Nasal cavity respiratory epithelium epithelial cell of viscerocranial mucosa (primary cell): Measurements from ENCODE around the gene OR4A5. TPM values are rescaled to one million over a fixed set of nuclear protein-coding genes. Genes with fewer than 3 reads are reported as not detected.

Experiments
- total RNA-seq: library from RNA; depleted of rRNA; stranded (reverse); fragments of >200 nt; gene quantifications from 2 replicates; pipeline ENCODE4 v1.2.3, GENCODE V29; 2014

OR4A5 gene
- not detected in 2 replicates for total RNA-seq

GRCh38 chr11:54706532-54706931, at the start of gene OR4A5:
OR4A5 (plus strand) TSS chr11:54706832; CDS start chr11:54706885, 53 bp downstream.

Other genes with a start within 250 kb of the OR4A5 start
- not detected in 2 replicates for gene OR4C46, start 102.8 kb upstream of the OR4A5 start, total RNA-seq